ENCODE data around the gene CCNT1. TPM values are rescaled to one million over a fixed set of nuclear protein-coding genes. Genes with fewer than 3 reads are reported as not detected.
"Not testable (repeated sequence)": the region's sequence is repeated elsewhere in the genome, so short reads cannot be mapped to it uniquely, and the experiment has no call there.

The CCNT1 gene
- total RNA-seq, 1 experiment from 2014 or later = 26.9 TPM

- no peak for DNase-seq (ENCODE audit: low spot score)
Observed at GRCh38 chr12:48691826-48692487, 24.6 kb downstream of the CCNT1 start.

- DNase-seq (ENCODE audit: low spot score) = no peak
Observed at GRCh38 chr12:48690990-48691389, 25.5 kb downstream of the CCNT1 start.

GRCh38 chr12:48690436-48690835, 26.1 kb downstream of the CCNT1 start:
- DNase-seq (ENCODE audit: low spot score) = no peak

- no peak for DNase-seq (ENCODE audit: low spot score)
Observed at GRCh38 chr12:48688836-48689235, 27.7 kb downstream of the CCNT1 start.

- no peak for DNase-seq (ENCODE audit: low spot score)
Observed at GRCh38 chr12:48687592-48687991, 28.9 kb downstream of the CCNT1 start.

- DNase-seq (ENCODE audit: low spot score) = no peak
Observed at GRCh38 chr12:48686615-48687334, 29.7 kb downstream of the CCNT1 start.

GRCh38 chr12:48686037-48686595, 30.4 kb downstream of the CCNT1 start:
- no peak for DNase-seq (ENCODE audit: low spot score)

- no peak for DNase-seq (ENCODE audit: low spot score)
Observed at GRCh38 chr12:48683534-48683933, 33.0 kb downstream of the CCNT1 start.

- DNase-seq (ENCODE audit: low spot score) = no peak
Observed at GRCh38 chr12:48682927-48683326, 33.6 kb downstream of the CCNT1 start.

GRCh38 chr12:48682533-48682905, 34.0 kb downstream of the CCNT1 start:
- not testable (repeated sequence) for DNase-seq (ENCODE audit: low spot score)

- DNase-seq (ENCODE audit: low spot score) = peak; percentile 99
Observed at GRCh38 chr12:48681710-48682532, 34.6 kb downstream of the CCNT1 start, which contains the start of gene KANSL2. Gene KANSL2, minus strand, starts transcription at chr12:48682238. Its CDS starts 606 bp downstream, at chr12:48681632.

GRCh38 chr12:48681399-48681709, 35.2 kb downstream of the CCNT1 start:
- DNase-seq (ENCODE audit: low spot score) = peak; percentile 6

GRCh38 chr12:48680861-48681260, 35.6 kb downstream of the CCNT1 start:
- DNase-seq (ENCODE audit: low spot score) = no peak

GRCh38 chr12:48678551-48679185, 37.8 kb downstream of the CCNT1 start:
- DNase-seq (ENCODE audit: low spot score) = no peak

- no peak for DNase-seq (ENCODE audit: low spot score)
Observed at GRCh38 chr12:48671231-48671856, 45.2 kb downstream of the CCNT1 start.

GRCh38 chr12:48668996-48669395, 47.5 kb downstream of the CCNT1 start:
- no peak for DNase-seq (ENCODE audit: low spot score)

GRCh38 chr12:48659863-48660262, 56.6 kb downstream of the CCNT1 start:
- DNase-seq (ENCODE audit: low spot score) = no peak

- DNase-seq (ENCODE audit: low spot score) = no peak
Observed at GRCh38 chr12:48651681-48652080, 64.8 kb downstream of the CCNT1 start.

- not testable (repeated sequence) for DNase-seq (ENCODE audit: low spot score)
Observed at GRCh38 chr12:48645354-48645753, 71.2 kb downstream of the CCNT1 start.

GRCh38 chr12:48643011-48643410, 73.5 kb downstream of the CCNT1 start:
- DNase-seq (ENCODE audit: low spot score) = no peak

Data from H4 (cell line).